Activated naive CD4-positive, alpha-beta T cell treated with Interleukin-2 at 50 U/mL for 16 hours (primary cell): ENCODE measurements around the gene XRCC1.
"Not testable (repeated sequence)": the region's sequence is repeated elsewhere in the genome, so short reads cannot be mapped to it uniquely, and the experiment has no call there.

ENCODE experiments used
- DNase-seq: peaks from one replicate; pipeline ENCODE4 v3.0.0-alpha.2; 2020

XRCC1 gene

GRCh38 chr19:43540381-43540780, 34.9 kb downstream of the XRCC1 start:
- DNase-seq: no peak

- no peak for DNase-seq
Observed at GRCh38 chr19:43538922-43539321, 36.4 kb downstream of the XRCC1 start.

GRCh38 chr19:43534816-43535761, 40.2 kb downstream of the XRCC1 start:
- peak; percentile 18 for DNase-seq

DNA sequence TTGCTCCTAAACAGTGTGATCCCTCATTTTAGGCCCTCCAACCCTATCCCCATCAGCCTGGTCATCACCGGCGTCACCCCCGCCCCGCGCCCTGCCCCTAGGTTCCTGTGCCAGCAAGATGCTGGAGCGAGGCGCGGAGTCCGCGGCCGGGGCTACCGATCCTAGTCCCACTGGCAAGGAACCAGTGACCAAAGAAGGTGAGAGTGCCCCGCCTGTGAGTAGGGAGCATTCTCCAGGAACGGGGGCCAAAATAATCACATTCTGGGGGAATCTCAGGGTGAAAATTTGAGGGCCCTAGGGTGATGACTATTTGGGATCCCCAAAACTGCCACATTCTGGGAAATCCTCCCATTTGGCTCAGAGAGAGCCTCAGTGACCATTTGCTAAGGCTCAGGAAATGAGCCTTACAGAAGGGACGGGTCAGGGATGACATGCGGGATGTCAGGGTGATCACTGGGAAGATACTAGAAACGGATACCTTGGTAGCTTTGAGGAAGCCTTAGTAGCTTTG, 41.0 kb downstream of the XRCC1 start:
- DNase-seq: no peak

- peak; percentile 92 for DNase-seq
Observed at GRCh38 chr19:43533546-43534304, 41.6 kb downstream of the XRCC1 start.

- DNase-seq: peak; percentile 88
Observed at GRCh38 chr19:43532962-43533545, 42.3 kb downstream of the XRCC1 start, which contains the start of gene ZNF575. TSS of gene ZNF575 (plus strand) at chr19:43533188. CDS start at chr19:43534423, 1,235 bp downstream.

GRCh38 chr19:43532571-43532961, 42.8 kb downstream of the XRCC1 start:
- DNase-seq: no peak

DNA sequence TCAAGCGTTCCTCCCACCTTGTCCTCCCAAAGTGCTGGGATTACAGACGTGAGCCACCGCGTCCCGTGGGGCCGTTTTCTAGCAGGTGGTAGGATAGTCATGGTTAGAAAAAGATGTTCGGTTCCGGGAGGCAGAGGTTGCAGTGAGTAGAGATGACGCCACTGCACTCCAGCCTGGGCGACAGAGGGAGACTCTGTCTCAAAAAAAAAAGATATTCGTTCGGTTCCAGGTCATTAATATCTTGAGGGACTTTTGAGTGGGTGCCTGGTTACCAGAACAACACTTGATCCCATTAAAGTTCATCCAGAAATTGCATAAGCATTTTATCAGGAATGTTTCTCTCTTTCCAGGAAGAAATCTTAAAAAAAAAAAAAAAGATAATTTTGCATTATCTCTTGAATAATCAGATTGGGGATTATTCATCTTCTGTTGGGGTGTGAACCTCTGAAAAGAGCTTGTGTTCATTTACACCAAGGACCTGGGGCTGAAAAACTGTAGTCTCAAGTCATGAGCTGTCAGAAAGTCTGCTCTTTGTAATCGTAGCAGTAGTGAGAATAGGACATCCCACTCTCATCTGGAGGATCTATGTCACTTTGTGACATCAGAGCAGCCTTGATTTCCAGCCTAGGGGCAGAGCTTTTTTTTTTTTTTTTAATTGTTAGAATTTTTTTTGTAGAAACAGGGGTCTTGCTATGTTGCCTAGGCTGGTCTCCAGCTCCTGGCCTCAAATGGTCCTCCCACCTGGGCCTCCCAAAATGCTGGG, 47.3 kb downstream of the XRCC1 start:
- DNase-seq: no peak

GRCh38 chr19:43526884-43527859, 48.2 kb downstream of the XRCC1 start, which contains the start of gene ETHE1:
TSS of gene ETHE1 (minus strand) at chr19:43527201. CDS start at chr19:43527177, 24 bp downstream.
- DNase-seq: peak; percentile 79

DNA sequence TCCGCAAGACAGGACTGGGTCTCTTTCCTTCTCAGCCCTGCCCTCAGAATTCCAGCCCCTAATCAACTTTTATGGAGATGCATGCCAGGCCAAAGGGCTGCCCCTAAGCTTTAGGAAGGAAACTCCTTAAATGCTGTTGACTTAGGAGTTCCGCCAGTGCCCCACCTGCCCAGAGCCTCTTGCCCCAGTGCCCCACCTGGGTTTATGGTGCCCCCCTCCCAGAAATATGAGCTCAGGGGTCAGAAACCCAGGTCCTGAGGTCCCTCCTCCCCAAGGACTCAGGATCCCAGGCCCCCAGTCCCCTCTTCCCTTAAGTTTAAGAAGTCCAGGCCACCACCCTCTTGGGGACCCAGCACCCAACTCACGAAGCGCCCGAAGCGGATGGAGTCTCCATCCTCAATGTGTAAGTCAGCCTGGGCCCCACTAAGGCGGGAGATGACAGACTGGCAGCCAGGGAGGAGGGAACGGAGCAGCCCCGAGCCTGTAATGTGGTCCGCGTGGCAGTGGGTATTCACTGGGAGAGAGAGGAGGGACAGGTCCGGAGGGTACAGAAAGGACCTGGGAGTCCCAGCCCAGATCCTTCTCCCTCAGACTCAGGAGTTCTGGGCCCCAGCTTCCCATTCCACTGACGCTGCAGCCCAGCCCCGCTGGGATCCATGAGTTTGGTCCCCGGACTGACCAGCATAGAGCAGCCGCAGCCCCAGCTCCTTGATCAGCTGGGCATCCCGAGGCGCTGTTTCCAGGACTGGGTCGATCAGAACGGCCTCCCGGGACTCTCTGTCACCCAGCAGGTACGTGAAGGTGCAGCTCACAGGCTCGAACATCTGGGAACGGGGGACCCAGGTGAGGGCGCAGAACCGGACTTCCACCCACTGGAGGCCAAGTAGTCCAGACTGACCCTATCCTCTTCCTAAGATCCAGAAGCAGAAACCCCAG, 49.2 kb downstream of the XRCC1 start:
- peak; percentile 26 for DNase-seq

DNA sequence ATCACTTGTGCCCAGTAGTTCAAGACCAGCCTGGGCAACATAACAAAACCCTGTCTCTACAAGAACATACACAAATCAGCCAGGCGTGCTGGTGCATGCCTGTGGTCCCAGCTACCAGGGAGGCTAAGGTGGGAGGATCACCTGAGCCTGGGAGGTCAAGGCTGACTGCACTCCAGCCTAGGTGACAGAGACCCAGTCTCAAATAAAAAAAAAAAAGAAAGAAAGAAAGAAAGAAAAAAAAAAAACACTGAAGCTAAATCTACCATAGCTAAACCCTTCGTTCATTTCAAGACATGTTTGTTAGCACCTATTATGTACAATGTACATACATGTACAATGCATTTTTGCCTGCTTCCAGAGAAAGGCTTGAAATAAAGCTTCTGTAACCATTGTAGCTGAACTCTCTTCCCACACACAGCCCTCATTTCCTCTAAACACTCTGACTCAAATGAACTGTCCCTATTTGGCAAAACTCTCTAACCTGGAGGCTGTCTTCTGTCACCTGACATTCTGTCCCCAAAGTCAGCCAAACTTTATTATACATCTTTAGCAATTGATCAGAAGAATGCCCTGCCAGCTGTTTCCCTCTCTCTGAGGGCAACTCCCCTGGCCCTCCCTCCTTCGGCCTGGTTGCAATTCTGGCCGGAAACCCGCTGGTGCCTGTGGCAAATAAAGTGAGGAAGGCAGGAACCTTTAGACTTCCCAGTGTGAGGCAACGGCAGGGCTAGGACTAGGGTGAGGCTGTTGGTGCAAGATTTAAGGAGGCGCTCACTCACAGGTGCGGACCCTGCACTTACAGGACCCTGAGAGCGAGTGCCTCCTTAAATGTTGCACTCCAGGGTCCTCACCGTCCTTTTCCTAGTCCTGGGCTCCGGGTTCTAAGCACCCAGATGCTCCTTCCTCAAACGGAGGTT, 50.1 kb downstream of the XRCC1 start:
- peak; percentile 38 for DNase-seq

GRCh38 chr19:43523696-43524095, 51.6 kb downstream of the XRCC1 start:
- not testable (repeated sequence) for DNase-seq

- no peak for DNase-seq
Observed at GRCh38 chr19:43522929-43523328, 52.4 kb downstream of the XRCC1 start.

DNA sequence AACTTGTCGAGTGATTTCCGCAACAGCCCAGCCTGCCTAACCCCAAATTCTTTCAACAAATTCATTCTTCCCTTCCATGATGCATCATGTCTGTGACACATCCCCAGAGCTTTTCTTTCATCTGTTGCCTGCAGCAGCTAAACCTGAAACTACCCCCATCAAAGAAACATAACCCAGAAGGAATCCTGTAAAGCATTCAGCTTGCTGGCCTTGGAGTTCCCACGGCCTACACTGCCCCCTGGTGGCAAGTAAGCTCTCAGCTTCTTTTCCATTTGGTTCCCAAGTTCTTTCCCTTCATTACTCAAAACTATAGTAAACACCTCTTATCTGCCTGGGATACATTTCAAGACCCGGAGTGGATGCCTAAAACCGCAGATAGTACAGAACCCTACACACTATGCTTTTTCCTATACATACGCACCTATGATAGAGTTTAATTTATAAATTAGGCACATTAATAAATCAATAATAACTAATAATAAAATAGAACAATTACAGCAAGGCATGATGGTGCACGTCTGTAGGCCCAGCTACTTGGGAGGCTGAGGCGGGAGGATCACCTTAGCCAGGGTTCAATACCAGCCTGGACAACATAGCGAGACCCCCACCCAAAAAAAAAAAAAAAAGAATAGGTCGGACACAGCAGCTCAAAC, 55.8 kb downstream of the XRCC1 start:
- DNase-seq: peak; percentile 81

- no peak for DNase-seq
Observed at GRCh38 chr19:43518051-43518450, 57.3 kb downstream of the XRCC1 start.

- not testable (repeated sequence) for DNase-seq
Observed at GRCh38 chr19:43512399-43512798, 62.9 kb downstream of the XRCC1 start.

- DNase-seq: no peak
Observed at GRCh38 chr19:43511324-43511723, 64.0 kb downstream of the XRCC1 start.

DNA sequence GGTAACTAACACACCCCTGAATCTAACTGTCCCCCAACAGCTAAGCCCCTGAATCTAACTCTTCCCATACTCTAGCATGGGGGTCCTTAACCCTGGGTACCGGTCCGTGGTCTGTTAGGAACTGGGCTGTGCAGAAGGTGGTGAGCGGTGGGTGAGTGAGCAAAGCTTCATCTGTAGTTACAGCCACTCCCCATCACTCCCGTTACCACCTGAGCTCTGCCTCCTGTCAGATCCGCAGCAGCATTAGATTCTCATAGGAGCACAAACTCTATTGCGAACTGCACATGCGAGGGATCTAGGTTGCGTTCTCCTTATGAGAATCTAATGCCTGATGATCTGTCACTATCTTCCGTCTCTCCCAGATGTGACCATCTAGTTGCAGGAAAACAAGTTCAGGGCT, 64.6 kb downstream of the XRCC1 start:
- DNase-seq: no peak
